Measurements from ENCODE around the gene TNFRSF4. TPM values are rescaled to one million over a fixed set of nuclear protein-coding genes. Genes with fewer than 3 reads are reported as not detected.

TNFRSF4 gene
- total and polyA plus RNA-seq, 2 of the 13 experiments (the other 11 are each of a cell fraction or from before 2014, with no cell fraction given), result not detected

DNA sequence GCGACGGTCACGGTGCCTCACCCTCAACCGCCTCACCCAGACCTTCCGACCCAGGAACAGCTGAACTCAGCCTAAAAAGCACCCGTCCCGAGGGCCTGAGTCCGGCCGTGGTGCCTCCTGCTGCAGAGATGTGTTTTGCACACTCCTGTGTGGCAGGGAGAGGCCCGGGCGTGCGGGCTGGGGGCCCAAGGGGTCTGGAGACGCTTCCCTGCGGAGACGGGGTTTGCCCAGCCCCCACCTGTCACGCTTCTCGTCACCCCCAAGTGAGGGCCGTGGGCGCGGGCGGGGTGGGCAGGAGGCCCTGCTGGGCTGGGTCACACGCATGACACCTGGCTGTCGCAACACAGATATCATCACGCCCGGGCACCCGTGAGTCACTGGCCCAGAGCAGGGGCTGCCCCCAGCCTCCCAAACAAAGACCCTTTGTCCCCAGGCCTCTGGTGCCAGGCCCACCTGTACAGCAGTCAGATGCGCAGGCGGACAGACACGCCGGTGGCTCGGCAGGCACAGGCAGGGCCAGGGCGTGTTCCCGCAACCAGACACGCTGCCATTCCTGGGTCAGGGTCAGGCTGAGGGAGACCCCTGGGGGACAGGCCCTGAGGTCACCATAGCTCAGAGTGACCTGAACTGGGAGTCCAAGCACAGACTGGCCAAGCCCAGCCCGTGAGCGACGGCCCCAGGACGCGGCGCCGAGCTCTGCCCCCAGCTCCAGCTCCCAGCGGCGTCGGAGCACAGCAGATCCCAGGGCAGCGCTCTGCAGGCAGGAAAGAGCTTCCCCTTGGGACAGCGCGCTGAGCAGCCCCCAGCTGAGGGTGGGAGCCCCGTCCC lies 24.1 kb upstream of the TNFRSF4 start (continued):
- TF ChIP-seq HBP1 (CRISPR knock-in tag; IDR thresholded peaks at IDR 0.05; ENCODE audit: low read depth) (no peak), ZNF605 (CRISPR knock-in tag; IDR thresholded peaks at IDR 0.05) (0 out of 2 replicates have a peak, but pooled peaks have one; percentile 31), GLI4 (CRISPR knock-in tag; IDR thresholded peaks at IDR 0.05; ENCODE audit: borderline replicate concordance) (0 out of 2 replicates have a peak, but pooled peaks have one; percentile 22), HNRNPL (IDR thresholded peaks at IDR 0.05; ENCODE audit: low read depth, low read length) (peak; percentile 96), ZZZ3 (CRISPR knock-in tag; IDR thresholded peaks at IDR 0.05; ENCODE audit: borderline replicate concordance) (no peak), PAX8 (CRISPR knock-in tag; IDR thresholded peaks at IDR 0.05; ENCODE audit: borderline replicate concordance) (no peak), ARID5B (CRISPR knock-in tag; IDR thresholded peaks at IDR 0.05) (peak; percentile 74), E2F1 (CRISPR knock-in tag; IDR thresholded peaks at IDR 0.05) (no peak), ZNF205 (CRISPR knock-in tag; IDR thresholded peaks at IDR 0.05) (peak; percentile 53; the same call in 1 of the 2 replicates), SCMH1 (CRISPR knock-in tag; IDR thresholded peaks at IDR 0.05; ENCODE audit: borderline replicate concordance) (no peak), THYN1 (CRISPR knock-in tag; IDR thresholded peaks at IDR 0.05; ENCODE audit: borderline replicate concordance, low read depth) (no peak), TCF7 (IDR thresholded peaks at IDR 0.05; ENCODE audit: low read depth) (no peak), ATF3 (CRISPR knock-in tag; IDR thresholded peaks at IDR 0.05) (peak; percentile 77), NR2C2 (CRISPR knock-in tag; IDR thresholded peaks at IDR 0.05; ENCODE audit: borderline replicate concordance) (peak; percentile 87), ZNF501 (CRISPR knock-in tag; IDR thresholded peaks at IDR 0.05) (peak; percentile 23)
- TF ChIP-seq, protein P1, sequence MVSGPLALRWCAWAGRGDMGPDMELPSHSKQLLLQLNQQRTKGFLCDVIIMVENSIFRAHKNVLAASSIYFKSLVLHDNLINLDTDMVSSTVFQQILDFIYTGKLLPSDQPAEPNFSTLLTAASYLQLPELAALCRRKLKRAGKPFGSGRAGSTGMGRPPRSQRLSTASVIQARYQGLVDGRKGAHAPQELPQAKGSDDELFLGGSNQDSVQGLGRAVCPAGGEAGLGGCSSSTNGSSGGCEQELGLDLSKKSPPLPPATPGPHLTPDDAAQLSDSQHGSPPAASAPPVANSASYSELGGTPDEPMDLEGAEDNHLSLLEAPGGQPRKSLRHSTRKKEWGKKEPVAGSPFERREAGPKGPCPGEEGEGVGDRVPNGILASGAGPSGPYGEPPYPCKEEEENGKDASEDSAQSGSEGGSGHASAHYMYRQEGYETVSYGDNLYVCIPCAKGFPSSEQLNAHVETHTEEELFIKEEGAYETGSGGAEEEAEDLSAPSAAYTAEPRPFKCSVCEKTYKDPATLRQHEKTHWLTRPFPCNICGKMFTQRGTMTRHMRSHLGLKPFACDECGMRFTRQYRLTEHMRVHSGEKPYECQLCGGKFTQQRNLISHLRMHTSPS (CRISPR knock-in tag; IDR thresholded peaks at IDR 0.05; ENCODE audit: low read depth), result peak; percentile 92
- TF ChIP-seq, protein P2, sequence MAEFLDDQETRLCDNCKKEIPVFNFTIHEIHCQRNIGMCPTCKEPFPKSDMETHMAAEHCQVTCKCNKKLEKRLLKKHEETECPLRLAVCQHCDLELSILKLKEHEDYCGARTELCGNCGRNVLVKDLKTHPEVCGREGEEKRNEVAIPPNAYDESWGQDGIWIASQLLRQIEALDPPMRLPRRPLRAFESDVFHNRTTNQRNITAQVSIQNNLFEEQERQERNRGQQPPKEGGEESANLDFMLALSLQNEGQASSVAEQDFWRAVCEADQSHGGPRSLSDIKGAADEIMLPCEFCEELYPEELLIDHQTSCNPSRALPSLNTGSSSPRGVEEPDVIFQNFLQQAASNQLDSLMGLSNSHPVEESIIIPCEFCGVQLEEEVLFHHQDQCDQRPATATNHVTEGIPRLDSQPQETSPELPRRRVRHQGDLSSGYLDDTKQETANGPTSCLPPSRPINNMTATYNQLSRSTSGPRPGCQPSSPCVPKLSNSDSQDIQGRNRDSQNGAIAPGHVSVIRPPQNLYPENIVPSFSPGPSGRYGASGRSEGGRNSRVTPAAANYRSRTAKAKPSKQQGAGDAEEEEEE (CRISPR knock-in tag; IDR thresholded peaks at IDR 0.05; ENCODE audit: borderline replicate concordance), result peak; percentile 86; the same call in 1 of the 2 replicates
